ENCODE measurements around the gene ETV3. TPM values are rescaled to one million over a fixed set of nuclear protein-coding genes. Genes with fewer than 3 reads are reported as not detected.

The ETV3 gene
- total RNA-seq, 2 experiments from 2014 or later: 47.7 to 47.9 TPM

GRCh38 chr1:157181258-157181657 is 43.1 kb upstream of the ETV3 start:
- ChIA-PET POLR2A (no interaction called here), CTCF (interaction anchor here (2.9 kb wide), 1 partner anchor 9 kb away, joined by 12 read pairs; no protein-coding TSS in a partner anchor)
- DNase-seq: no peak
- no peak for ATAC-seq
- TF ChIP-seq CTCF (IDR thresholded peaks at IDR 0.05): no peak
- Mint-ChIP-seq H3K9me3 (no peaks in the 10 kb centered on the region), H3K4me1 (ENCODE audit: low read depth) (no peaks in the 10 kb centered on the region), H3K4me3 (no peak overlapping the region), H3K27ac (no peak overlapping the region), H3K36me3 (ENCODE audit: low read depth) (no peaks in the 10 kb centered on the region), H3K27me3 (peaks cover 8% of the 10 kb centered on the region)
- intact Hi-C loops (cut with micrococcal nuclease): no loop called here

GRCh38 chr1:157178490-157178889 is 40.3 kb upstream of the ETV3 start:
- Mint-ChIP-seq H3K27me3 (peaks cover 6% of the 10 kb centered on the region), H3K27ac (no peak overlapping the region), H3K4me3 (no peak overlapping the region), H3K36me3 (ENCODE audit: low read depth) (no peaks in the 10 kb centered on the region), H3K4me1 (ENCODE audit: low read depth) (no peaks in the 10 kb centered on the region), H3K9me3 (no peaks in the 10 kb centered on the region)
- ChIA-PET POLR2A (interaction anchor here (1.0 kb wide), 1 partner anchor 18 kb away, joined by 3 read pairs; no protein-coding TSS in a partner anchor), CTCF (interaction anchor here (0.9 to 4.8 kb wide), 2 partner anchors 23 to 88 kb away, joined by 4 to 24 read pairs; no protein-coding TSS in a partner anchor)
- intact Hi-C loops (cut with micrococcal nuclease): no loop called here
- no peak for TF ChIP-seq CTCF (IDR thresholded peaks at IDR 0.05)
- no peak for DNase-seq
- ATAC-seq: no peak

GRCh38 chr1:157177733-157178394 is 39.7 kb upstream of the ETV3 start:
- CTCF ChIA-PET: interaction anchor here (0.7 to 4.8 kb wide), 3 partner anchors 22 to 87 kb away, joined by 3 to 24 read pairs (median 4); no protein-coding TSS in a partner anchor
- intact Hi-C loops (cut with micrococcal nuclease): no loop called here
- H3K9me3 Mint-ChIP-seq: no peaks in the 10 kb centered on the region
- H3K4me3 Mint-ChIP-seq: no peak overlapping the region
- ATAC-seq (no peak), DNase-seq (no peak)
- POLR2A ChIA-PET: no interaction called here
- no peak overlapping the region for H3K27ac Mint-ChIP-seq
- no peaks in the 10 kb centered on the region for H3K4me1 Mint-ChIP-seq (ENCODE audit: low read depth)
- no peaks in the 10 kb centered on the region for H3K36me3 Mint-ChIP-seq (ENCODE audit: low read depth)
- H3K27me3 Mint-ChIP-seq: peaks cover 6% of the 10 kb centered on the region
- no peak for TF ChIP-seq CTCF (IDR thresholded peaks at IDR 0.05)

GRCh38 chr1:157176591-157177121 is 38.5 kb upstream of the ETV3 start:
- ChIA-PET POLR2A (no interaction called here), CTCF (interaction anchor here (4.8 kb wide), 1 partner anchor 86 kb away, joined by 24 read pairs; no protein-coding TSS in a partner anchor)
- DNase-seq (no peak), ATAC-seq (no peak)
- no peaks in the 10 kb centered on the region for H3K4me1 Mint-ChIP-seq (ENCODE audit: low read depth)
- no peaks in the 10 kb centered on the region for H3K9me3 Mint-ChIP-seq
- no peak overlapping the region for H3K4me3 Mint-ChIP-seq
- H3K27ac Mint-ChIP-seq: no peak overlapping the region
- TF ChIP-seq CTCF (IDR thresholded peaks at IDR 0.05): no peak
- H3K36me3 Mint-ChIP-seq (ENCODE audit: low read depth): no peaks in the 10 kb centered on the region
- H3K27me3 Mint-ChIP-seq: peaks cover 7% of the 10 kb centered on the region
- intact Hi-C loops (cut with micrococcal nuclease): no loop called here

- Mint-ChIP-seq H3K9me3 (no peaks in the 10 kb centered on the region), H3K4me3 (no peak overlapping the region), H3K27me3 (peaks cover 10% of the 10 kb centered on the region), H3K36me3 (ENCODE audit: low read depth) (no peaks in the 10 kb centered on the region), H3K27ac (no peak overlapping the region), H3K4me1 (ENCODE audit: low read depth) (no peaks in the 10 kb centered on the region)
- intact Hi-C loops (cut with micrococcal nuclease): no loop called here
- POLR2A ChIA-PET: no interaction called here
- DNase-seq (no peak), ATAC-seq (no peak)
- TF ChIP-seq CTCF (IDR thresholded peaks at IDR 0.05): no peak
- CTCF ChIA-PET: interaction anchor here (4.8 kb wide), 1 partner anchor 85 kb away, joined by 24 read pairs; no protein-coding TSS in a partner anchor
Measured at GRCh38 chr1:157176016-157176415, 37.8 kb upstream of the ETV3 start.
